ENCODE data around the gene RAB1B. TPM values are rescaled to one million over a fixed set of nuclear protein-coding genes. Genes with fewer than 3 reads are reported as not detected.
"Not testable (repeated sequence)": the region's sequence is repeated elsewhere in the genome, so short reads cannot be mapped to it uniquely, and the experiment has no call there.

RAB1B gene
- total RNA-seq, 2 donors from 2014 or later = 138 to 153 TPM

DNA sequence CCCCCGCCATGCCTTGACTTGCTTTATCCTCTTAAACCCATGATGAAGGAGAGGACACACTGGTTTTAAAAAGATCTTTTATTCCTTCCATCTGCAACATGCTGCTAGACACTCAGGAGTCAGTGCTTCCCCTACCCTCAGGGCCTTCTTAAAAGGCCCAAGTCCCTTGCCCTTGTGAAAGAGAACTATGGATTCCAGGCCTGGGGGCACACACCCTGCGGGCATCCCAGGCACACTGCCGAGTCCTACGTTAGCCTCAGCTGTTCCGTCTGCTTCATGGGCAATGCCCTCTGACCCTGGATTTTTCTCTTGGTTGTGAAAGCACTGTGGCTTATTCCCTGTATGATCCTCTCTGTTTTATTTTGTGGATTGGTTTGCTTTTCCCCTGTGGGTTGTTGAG is 35.1 kb upstream of the RAB1B start:
- no peaks in the 10 kb centered on the region for H3K36me3 Mint-ChIP-seq
- H3K27ac Mint-ChIP-seq = peak overlapping the region; percentile 6 to 61
- DNase-seq (ENCODE audit: low spot score in 2 of 2) = no peak
- H3K9me3 Mint-ChIP-seq = no peaks in the 10 kb centered on the region
- no peak for ATAC-seq

DNA sequence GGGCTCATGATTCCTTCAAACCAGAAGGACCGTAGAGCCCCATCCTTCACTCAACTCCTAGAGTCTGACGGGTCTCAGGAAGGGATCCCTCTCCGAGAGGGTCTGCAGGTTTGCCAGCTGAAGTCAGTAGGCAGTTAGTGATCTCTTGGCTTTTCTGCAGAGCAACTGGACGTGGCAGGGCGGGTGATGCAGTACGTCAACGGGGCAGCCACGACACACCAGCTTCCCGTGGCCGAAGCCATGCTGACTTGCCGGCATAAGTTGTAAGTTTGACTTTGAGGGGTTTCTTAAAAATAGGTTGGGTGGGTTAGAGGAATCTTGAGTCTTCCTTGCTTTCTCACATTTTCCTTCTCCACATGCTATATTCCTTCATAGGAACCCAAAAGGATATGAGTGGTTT is 33.3 kb upstream of the RAB1B start:
- DNase-seq (ENCODE audit: low spot score in 2 of 2) (no peak), ATAC-seq (no peak)
- Mint-ChIP-seq H3K27ac (peak overlapping the region in 1 of 2 donors; percentile 92), H3K9me3 (no peaks in the 10 kb centered on the region), H3K36me3 (no peaks in the 10 kb centered on the region)

DNA sequence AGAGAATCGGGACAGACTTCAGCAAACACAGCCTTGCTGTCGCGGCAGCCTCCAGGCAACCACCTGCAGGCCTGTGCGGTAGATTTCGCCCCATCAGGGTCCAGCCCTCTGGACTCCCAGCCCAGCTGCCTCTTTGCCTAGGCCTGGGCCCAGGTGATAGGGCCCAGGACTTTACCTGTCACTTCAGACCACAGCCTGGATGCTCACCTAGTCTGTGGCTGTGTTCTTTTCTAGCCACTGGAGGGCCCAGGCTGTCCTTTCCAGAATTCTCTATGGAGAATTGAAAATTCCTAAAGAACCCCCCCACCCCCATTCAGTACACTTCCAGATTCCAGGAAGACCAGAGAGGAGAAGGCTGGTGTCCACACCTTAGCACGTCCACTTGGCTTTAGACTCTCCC is 30.6 kb upstream of the RAB1B start:
- no peak for DNase-seq (ENCODE audit: low spot score in 2 of 2)
- Mint-ChIP-seq H3K9me3 (no peaks in the 10 kb centered on the region), H3K36me3 (no peaks in the 10 kb centered on the region), H3K27ac (peak overlapping the region in 1 of 2 donors; percentile 92)
- ATAC-seq = no peak

DNA sequence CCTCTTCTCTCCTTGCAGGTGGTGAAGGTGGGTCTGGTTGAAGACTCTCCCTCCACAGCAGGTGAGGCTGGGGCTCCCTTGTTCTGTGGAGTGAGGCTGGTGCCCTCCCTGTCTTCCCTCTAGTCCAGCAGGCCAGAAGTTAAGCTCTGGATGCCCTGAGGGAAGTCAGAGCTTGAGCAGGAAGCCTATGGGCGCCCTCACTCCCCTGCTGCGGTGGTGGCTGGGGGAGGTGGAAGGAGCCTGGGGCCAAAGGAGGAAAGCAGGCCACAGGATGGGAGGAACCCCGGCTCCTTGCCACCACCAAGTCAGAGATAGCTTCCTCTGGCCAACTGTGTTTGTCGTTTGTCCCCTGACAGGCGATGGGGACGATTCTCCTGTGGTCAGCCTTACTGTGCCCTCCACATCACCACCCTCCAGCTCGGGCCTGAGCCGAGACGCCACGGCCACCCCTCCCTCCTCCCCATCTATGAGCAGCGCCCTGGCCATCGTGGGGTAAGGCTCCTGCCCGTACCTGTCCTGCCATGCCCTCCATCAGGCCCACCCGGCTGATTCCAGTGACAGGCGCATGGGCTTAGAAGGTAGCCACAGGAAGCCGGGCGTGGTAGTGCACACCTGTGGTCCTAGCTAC is 29.5 kb upstream of the RAB1B start:
- no peaks in the 10 kb centered on the region for H3K36me3 Mint-ChIP-seq
- DNase-seq (ENCODE audit: low spot score in 2 of 2) (no peak), ATAC-seq (no peak)
- peak overlapping the region in 1 of 2 donors; percentile 30 for H3K27ac Mint-ChIP-seq
- H3K9me3 Mint-ChIP-seq = no peaks in the 10 kb centered on the region

DNA sequence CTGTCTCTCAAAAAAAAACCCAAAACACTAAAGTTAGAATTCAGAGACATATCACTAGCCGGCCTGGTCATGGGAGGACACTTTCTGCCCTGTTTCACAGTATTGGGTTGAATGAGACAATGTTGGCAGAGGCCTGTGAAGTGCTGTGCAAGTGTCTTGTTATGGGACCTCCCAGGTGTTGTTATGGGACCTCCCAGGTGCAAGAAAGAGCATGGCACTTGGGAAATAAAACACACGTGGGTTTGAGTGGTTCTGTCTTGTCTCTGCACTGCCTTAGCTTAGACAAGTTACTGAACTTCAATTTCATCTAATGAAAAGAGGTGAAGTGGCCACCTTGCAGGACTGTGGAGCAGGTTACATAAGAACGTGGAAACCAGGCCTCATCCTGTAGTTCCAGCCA is 28.9 kb upstream of the RAB1B start:
- Mint-ChIP-seq H3K27ac (peak overlapping the region; percentile 30 to 50), H3K36me3 (no peaks in the 10 kb centered on the region), H3K9me3 (no peaks in the 10 kb centered on the region)
- DNase-seq (ENCODE audit: low spot score in 2 of 2) (no peak), ATAC-seq (no peak)

DNA sequence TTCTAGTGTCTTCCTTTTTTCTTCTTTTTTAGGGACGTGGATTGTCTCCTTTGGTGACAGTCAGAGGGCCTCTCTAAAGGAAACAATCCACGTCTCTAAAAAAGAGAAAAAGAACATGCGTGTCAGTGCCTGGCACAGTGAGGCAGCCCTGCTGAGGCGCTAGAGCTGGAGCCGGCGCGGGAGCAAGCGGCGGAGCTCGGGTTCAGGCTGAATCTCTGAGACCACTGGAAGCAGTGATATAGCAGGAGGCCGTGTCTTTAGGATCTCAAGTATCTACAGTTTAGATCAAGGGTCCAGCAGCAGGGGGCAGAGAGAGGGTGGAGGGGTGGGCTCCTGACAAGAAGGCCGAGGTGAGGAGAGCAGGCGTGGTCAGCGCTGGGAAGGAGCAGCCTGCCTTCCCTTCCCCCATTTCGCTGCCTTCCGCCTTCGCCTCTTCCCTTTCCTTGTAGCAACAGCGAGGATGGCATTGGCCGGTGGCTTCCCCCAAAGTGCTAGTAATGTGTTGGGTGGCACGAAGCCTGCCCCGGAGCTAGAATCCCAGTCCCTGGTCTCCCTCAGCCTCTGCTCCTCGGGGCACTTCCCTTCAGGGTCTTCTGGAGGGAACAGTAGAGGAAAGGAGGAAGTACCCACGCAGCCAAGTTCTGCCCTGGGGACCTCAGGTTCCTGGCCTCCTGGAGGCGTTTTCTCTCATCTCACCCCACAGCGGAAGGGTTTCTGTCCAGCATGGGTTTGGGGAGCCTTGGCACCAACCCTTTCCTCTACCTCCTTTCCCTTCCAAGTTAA is 28.2 kb upstream of the RAB1B start:
- no peaks in the 10 kb centered on the region for H3K36me3 Mint-ChIP-seq
- DNase-seq (ENCODE audit: low spot score in 2 of 2) = no peak

DNA sequence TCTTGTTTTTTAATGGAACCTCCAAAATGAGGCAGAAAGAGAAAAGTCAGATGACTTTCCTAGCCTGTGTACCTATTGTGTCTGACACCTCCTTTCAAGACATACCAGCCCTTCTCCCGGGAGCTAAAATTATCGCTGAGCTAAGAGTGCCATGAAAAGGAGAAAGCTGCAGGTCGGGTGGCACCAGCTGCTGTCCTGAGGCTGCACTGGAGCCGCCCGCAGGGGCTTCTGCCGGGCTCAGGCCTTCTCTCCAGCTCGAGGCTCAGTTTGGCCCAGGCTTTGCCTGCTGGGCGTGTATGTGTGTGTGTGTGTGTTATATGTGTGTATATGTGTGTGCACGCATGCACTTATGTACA is 27.7 kb upstream of the RAB1B start:
- ATAC-seq (no peak), DNase-seq (ENCODE audit: low spot score in 2 of 2) (no peak)
- Mint-ChIP-seq H3K36me3 (no peaks in the 10 kb centered on the region), H3K9me3 (no peaks in the 10 kb centered on the region), H3K27ac (peak overlapping the region; percentile 69 to 86)

More for the DNA sequence above, 28.2 kb upstream of the RAB1B start:
- ATAC-seq = no peak
- H3K9me3 Mint-ChIP-seq = no peaks in the 10 kb centered on the region
- H3K27ac Mint-ChIP-seq = peak overlapping the region in 1 of 2 donors; percentile 86

DNA sequence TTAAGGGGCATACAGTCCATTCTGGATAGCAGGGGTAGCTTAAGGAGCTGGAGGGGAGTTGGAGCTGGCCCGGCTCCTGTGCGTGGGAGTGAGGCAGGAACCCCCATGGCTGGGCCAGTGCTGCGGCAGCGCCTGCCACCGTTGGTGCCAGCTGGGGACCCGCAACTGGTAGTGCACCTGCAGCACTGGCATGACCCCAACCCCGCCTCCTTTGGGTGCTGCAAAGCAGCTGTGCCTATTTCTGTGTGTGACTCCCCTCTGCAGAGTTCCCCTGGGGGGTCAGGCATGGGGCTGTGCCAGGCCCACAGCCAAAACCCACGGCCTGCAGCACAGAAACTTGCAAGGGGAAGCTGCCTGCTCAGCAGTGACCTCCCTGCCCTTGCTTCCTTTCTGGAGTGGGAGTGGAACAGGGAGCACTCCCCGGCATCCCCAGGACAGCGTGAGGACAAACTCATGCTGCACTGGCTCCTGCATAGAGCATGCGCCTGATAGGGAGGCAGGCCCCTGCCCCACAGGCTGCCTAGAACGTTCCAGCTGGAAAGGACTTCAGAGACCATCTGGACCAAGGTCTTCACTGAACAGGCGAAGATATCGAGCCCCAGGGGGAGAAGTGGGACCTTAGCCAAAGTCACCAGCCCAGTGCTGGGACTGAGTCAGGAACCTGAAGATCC is 26.2 kb upstream of the RAB1B start:
- Mint-ChIP-seq H3K9me3 (no peaks in the 10 kb centered on the region), H3K27ac (peak overlapping the region; percentile 40 to 69), H3K36me3 (no peaks in the 10 kb centered on the region)
- ATAC-seq = no peak
- no peak for DNase-seq (ENCODE audit: low spot score in 2 of 2)

DNA sequence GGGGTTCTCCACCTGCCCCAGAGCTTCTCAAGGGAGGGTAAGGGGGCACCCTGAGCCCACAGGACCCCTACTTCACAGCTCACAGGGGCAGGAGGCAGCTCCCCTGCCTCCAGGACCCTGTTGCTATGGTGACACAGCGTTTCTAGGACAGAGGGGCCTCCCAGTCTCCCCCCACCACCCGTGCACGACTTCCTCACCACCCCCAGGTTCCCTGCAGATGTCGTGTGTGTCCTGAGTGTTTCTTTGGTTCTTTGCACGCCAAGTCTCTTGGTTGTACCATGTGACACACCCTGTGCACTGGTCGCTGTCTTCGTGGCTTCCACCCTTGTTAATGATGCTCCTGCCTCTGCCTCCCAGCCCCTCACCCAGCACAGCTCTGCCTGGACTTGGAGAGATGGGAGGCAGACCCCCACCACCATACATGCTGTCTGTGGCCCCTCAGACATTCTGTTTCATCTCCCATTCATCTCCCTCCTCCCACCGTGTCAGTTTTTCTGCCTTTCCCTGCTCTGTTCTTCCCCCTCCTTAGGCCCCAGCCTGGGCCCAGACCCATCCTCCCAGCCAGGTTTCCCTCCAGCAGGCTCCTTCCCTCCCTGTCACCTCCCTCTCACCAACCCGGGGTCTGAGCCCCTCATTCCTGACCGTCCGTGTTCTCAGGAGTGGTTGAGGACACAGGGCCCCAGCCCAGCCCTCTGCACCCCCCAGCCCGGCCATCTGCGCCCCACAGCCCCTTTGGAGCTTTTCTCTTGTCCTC is 24.5 kb upstream of the RAB1B start:
- ATAC-seq = peak in 1 of 2 donors; percentile 8
- no peaks in the 10 kb centered on the region for H3K36me3 Mint-ChIP-seq
- no peaks in the 10 kb centered on the region for H3K9me3 Mint-ChIP-seq
- peak overlapping the region; percentile 81 to 83 for H3K27ac Mint-ChIP-seq
- DNase-seq (ENCODE audit: low spot score in 2 of 2) = no peak

DNA sequence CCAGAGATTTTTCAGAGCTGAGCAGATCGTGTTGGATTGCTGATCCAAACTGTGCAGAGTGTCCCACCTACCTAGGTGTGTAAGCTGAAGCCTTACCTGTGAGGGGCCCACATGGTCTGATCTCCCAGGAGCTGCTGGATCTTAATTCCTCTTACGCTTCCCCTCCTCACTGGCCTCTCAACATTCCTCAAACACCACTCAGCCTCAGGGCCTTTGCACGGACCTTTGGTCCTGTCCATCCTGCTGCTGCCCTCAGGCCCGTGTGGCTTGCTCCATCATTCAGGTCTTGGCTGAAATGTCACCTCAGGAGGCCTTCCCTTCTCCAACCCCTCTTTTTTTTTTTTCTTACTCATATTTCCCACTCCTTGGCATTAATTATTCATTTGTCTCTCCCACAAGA is 21.1 kb upstream of the RAB1B start:
- H3K9me3 Mint-ChIP-seq = no peaks in the 10 kb centered on the region
- no peak for ATAC-seq
- no peaks in the 10 kb centered on the region for H3K36me3 Mint-ChIP-seq
- DNase-seq (ENCODE audit: low spot score in 2 of 2) = no peak
- H3K27ac Mint-ChIP-seq = peak overlapping the region; percentile 8 to 73

DNA sequence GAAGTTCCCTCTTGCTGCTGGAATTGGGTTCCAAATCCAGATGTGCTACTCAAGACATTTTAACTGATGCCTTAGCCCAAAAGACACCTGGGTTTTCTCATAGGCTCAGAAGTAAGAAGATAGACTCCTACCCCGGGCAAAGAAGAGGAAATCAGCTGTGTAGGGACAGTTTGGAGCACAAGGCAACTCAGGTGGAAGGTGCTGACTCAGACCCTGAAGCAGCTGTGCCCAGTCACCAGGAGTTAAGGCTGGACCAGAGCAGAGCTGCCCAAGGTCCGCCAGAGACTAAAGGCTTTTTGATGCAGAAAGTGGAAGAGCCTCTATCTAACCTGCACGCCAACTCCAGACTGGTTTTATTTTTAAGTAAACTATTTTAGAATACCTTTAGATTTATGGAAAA is 20.6 kb upstream of the RAB1B start:
- Mint-ChIP-seq H3K36me3 (no peaks in the 10 kb centered on the region), H3K9me3 (no peaks in the 10 kb centered on the region), H3K27ac (peak overlapping the region; percentile 8 to 73)
- ATAC-seq = no peak
- DNase-seq (ENCODE audit: low spot score in 2 of 2) = no peak

DNA sequence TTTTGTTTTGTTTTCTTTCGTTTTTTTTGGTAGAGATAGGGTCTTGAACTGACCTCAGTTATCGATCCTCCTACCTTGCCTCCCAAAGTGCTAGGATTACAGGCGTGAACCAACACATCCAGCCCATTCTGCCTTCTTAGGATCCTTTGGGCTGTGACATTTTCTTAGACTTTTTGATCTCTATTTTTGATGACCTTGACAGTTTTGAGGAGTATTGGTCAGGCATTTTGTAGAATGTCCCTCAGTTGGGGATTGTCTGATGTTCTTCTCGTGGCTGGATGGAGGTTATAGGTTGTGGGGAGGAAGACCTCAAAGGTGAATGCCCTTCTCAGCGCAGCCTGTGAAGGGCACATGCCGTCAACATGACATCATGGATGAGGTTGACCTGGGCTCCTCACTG is 19.5 kb upstream of the RAB1B start:
- Mint-ChIP-seq H3K36me3 (no peaks in the 10 kb centered on the region), H3K27ac (peak overlapping the region in 1 of 2 donors; percentile 54), H3K9me3 (no peaks in the 10 kb centered on the region)
- peak in 1 of 2 donors; percentile 41 for ATAC-seq
- no peak for DNase-seq (ENCODE audit: low spot score in 2 of 2)

DNA sequence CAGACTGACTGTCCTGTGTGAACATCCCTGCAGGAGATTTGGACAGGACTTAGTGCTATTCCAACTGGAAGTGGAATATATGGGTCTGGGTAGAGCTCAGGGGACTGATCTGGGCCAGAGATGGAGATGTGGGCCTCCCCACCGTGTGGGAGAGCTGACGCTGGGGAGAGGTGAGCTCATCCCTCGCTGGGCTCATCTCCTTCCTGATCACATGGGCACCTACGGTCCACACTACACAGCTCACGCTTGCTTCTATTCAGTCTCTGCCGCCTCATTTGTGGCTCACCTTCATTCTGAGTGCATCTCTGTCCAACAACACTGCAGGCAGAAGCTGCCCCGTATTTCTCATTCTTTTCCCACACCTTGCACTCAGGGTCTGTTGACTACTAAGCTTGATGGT is 16.6 kb upstream of the RAB1B start:
- ATAC-seq = no peak
- peak overlapping the region in 1 of 2 donors; percentile 78 for H3K27ac Mint-ChIP-seq
- H3K9me3 Mint-ChIP-seq = no peaks in the 10 kb centered on the region
- no peaks in the 10 kb centered on the region for H3K36me3 Mint-ChIP-seq
- no peak for DNase-seq (ENCODE audit: low spot score in 2 of 2)

DNA sequence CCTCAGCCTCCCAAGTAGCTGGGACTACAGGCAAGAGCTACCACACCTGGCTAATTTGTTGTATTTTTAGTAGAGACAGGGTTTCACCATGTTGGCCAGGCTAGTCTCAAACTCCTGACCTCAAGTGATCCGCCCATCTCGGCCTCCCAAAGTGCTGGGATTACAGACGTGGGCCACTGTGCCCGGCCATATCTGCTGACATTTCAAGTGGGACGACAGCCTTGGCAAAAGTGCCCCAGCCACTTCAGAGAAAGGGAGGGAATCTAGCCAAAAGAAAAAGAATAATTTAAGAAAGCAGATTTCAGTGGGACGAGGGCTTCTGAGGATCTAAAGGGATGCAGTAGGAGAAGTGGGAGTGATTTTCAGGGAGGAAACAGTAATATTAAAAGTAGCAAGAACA is 15.4 kb upstream of the RAB1B start:
- not testable (repeated sequence) for H3K9me3 Mint-ChIP-seq; DNase-seq (ENCODE audit: low spot score in 2 of 2); H3K36me3 Mint-ChIP-seq; ATAC-seq
- H3K27ac Mint-ChIP-seq = peak overlapping the region; percentile 65

DNA sequence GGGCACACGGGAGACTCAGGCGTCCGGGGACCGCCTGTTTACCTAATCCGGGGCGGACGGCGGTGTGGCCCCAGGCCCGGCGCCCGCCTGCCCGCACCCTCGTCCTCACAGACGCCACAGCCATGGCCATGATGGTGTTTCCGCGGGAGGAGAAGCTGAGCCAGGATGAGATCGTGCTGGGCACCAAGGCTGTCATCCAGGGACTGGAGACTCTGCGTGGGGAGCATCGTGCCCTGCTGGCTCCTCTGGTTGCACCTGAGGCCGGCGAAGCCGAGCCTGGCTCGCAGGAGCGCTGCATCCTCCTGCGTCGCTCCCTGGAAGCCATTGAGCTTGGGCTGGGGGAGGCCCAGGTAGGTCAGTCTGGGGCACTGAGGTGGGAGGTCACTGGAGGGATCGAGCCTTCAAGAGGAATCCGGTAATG is 10.0 kb upstream of the RAB1B start:
- H3K9me3 Mint-ChIP-seq = no peaks in the 10 kb centered on the region
- peak overlapping the region; percentile 84 to 96 for H3K27ac Mint-ChIP-seq
- peak in 1 of 2 donors; percentile 1 for ATAC-seq
- H3K36me3 Mint-ChIP-seq = peaks cover 16 to 20% of the 10 kb centered on the region in 2 donors
- no peak for DNase-seq (ENCODE audit: low spot score in 2 of 2)

DNA sequence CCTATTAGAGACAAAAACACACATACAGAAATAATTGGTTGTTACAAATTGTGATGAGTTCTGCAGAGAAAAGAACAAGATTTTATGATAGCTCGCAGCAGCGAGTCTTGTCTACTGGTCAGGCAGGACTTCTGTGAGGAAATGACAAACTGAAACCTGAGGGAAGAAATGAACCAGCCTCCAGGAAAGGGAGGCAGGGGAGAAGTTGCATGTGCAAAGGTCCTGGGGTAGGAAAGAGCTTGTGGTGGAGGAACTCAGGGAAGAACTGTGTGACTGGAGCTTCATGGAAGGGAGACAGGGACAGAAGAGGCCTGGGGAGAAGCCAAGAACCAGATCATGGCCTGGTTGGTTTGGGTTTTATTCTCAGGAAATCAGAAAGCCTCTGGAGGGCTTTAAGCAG is 9.2 kb upstream of the RAB1B start:
- Mint-ChIP-seq H3K27ac (peak overlapping the region; percentile 84 to 96), H3K36me3 (peaks cover 16 to 20% of the 10 kb centered on the region in 2 donors), H3K9me3 (no peaks in the 10 kb centered on the region)
- ATAC-seq (no peak), DNase-seq (ENCODE audit: low spot score in 2 of 2) (no peak)

DNA sequence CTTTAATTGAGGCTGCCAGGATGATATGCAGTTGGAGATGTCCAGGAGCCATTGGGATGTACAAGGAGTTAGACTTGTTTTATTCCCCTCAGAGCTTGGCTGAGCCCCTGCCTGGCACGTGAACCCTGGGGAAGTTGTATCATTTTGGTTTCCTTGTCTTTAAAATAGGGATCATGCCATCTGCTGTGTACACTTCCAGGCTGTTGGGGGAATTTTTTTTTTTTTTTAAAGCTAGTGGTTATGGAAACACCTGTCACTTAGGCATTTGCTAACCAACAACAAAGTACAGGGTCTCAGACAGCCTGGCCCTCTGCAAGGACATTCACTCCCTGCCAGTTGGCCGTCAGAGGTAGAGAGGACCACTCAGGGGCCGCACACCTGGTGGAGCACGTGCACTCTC is 8.5 kb upstream of the RAB1B start:
- DNase-seq (ENCODE audit: low spot score in 2 of 2) = no peak
- H3K9me3 Mint-ChIP-seq = no peaks in the 10 kb centered on the region
- ATAC-seq = no peak
- H3K27ac Mint-ChIP-seq = no peak overlapping the region
- H3K36me3 Mint-ChIP-seq = peaks cover 16 to 20% of the 10 kb centered on the region in 2 donors
